Adipose tissue (tissue), 3 donors: ENCODE results near the gene CPED1. TPM values are rescaled to one million over a fixed set of nuclear protein-coding genes. Genes with fewer than 3 reads are reported as not detected.
"Not testable (repeated sequence)": the region's sequence is repeated elsewhere in the genome, so short reads cannot be mapped to it uniquely, and the experiment has no call there.

Experiments used
- H3K27ac ChIP-seq: one replicate; pipeline ENCODE4 v1.5.1; 2013; ENCODE audit warnings: low read depth, low read length
- WGBS, 3 donors: extraction: QIAGEN DNeasy Blood & Tissue Kit; methylation state at CpG; one replicate each; pipeline ENCODE4 v1.1.7; 2013; 5-methylcytosine and 5-hydroxymethylcytosine counted together
- polyA plus RNA-seq, 3 donors: library from polyadenylated mRNA; stranded (reverse); fragments of 200-250 nt; gene quantifications; one replicate each; pipeline ENCODE4 v1.2.3, GENCODE V29; 2013
- donor health status: healthy with polysubstance abuse.
- donor health status: Bipolar disorder and iron deficiency.
- donor health status: healthy.

The CPED1 gene
- polyA plus RNA-seq, 3 donors: 0.92 to 15.1 (median 13.9) TPM

- not testable (repeated sequence) for H3K27ac ChIP-seq
- 74 to 96% (median 91%) methylated on average over 5 of the region's 5 CpGs for WGBS, 3 donors
These were observed 86.9 kb downstream of the CPED1 start for GRCh38 chr7:121075424-121075841.

GRCh38 chr7:121075952-121076349 lies 87.4 kb downstream of the CPED1 start:
- H3K27ac ChIP-seq: no peak overlapping the region
- 83 to 94% (median 93%) methylated on average over 3 of the region's 3 CpGs for WGBS, 3 donors

GRCh38 chr7:121076350-121077164 lies 88.0 kb downstream of the CPED1 start:
- WGBS, 3 donors: 72 to 83% (median 78%) methylated on average over 3 of the region's 3 CpGs
- H3K27ac ChIP-seq: no peak overlapping the region

DNA sequence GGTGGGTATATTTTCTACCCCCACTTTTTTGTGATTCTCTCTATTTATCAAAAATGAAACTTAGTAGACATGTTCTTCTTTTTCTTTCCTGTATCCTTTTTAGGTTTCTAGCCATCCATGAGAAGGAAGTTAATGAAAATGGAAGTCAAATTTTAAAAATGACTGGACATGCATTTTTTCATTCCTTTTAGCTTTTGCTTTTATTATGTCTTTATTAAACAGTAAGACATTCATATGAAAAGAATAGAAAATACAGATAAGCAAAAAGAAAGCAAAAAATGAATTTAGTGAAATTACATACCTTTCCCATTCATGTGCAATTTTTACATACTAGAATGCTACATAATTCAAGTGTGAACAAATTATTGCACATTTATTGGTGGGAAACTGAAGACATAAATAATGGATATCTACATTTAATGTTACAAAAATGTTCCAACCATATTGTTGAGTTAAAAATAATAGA lies 88.7 kb downstream of the CPED1 start:
- no peak overlapping the region for H3K27ac ChIP-seq

GRCh38 chr7:121078701-121079227 lies 90.3 kb downstream of the CPED1 start:
- 96 to 98% (median 96%) methylated on average over 2 of the region's 2 CpGs for WGBS, 3 donors
- no peak overlapping the region for H3K27ac ChIP-seq

GRCh38 chr7:121079425-121080169 lies 91.1 kb downstream of the CPED1 start:
- no peak overlapping the region for H3K27ac ChIP-seq
- WGBS, 3 donors: 66 to 92% (median 87%) methylated on average over 5 of the region's 5 CpGs

DNA sequence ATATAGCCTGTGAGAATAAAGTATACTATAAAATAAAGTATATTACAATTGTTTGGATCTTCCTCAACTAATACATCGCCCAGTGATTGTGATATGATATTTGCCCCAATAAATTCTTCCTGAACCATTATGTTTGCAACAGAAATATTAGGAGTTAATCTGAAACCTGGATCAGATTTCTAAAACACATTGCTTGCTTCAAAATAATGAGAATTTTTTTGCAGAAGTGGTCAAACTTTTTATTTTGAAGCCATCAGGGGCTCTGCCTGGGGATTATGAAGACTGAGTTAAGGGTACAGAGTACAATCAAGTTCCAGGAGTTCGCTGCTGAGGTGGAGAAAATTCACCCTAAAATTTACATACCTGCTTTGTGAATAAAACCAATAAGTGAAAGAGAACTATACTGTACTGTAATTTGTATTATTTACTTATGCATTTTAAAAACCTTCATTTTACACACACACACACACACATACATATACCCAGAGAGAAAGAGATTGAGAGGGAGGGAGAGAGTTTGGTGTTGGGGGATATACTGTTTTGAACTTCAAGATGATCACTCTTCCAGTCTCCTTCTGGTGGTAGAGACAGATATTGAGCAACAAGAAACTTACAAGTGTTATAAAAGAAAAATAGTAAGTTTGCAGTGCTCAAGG lies 91.9 kb downstream of the CPED1 start:
- WGBS, 3 donors: 91 to 97% (median 94%) methylated on average over 2 of the region's 2 CpGs
- no peak overlapping the region for H3K27ac ChIP-seq

DNA sequence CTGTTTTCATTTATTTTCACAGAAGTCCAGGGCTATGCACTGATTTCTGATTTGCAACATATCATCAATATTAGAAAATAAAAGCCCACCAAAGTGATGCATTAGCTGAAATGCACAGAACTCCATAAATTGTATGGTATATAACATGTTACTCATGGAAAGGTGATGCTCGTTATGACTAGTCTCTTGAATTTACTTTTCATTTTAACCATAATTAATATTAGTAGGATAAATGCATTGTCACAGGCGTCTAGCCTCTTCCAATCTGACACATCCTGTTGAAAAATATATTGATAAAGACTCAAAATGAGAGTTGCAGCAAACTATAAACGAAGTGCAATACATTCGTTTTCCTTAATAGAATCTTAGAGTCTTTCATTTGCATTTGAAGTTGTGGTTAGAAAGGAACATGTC lies 92.4 kb downstream of the CPED1 start:
- 62 to 76% (median 69%) methylated on average over 4 of the region's 4 CpGs for WGBS, 3 donors
- H3K27ac ChIP-seq: no peak overlapping the region

DNA sequence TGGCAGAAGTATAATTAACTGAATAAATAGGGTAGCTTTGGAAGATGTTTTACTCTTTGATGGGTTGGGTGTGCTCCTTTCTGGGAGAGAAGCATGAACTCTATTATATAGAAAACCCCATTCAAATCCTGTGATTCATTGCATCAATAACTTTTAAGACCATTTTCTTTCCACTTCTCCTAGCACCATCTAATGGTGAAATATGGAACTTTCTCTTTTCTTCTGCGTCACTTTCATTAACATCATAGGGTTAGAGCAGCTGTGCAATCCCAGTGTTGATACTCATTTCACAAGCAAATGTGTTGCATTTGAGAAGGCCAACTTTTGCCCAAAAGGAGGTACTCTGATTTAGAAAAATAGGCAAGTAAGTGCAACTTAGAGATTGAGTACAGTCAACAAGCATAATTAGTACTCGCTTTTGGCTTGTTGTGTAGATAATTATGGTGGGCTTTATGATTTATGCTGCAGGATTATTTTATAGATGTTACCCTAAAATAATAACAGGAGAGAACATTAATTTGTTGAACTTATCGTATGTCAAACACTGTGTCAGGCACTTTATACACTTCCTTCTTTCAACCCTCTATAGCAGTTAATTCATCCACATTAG lies 92.9 kb downstream of the CPED1 start:
- 45 to 50% (median 47%) methylated on average over 3 of the region's 3 CpGs for WGBS, 3 donors

GRCh38 chr7:121082400-121083101 lies 94.0 kb downstream of the CPED1 start:
- H3K27ac ChIP-seq: no peak overlapping the region

More for the DNA sequence above, 92.9 kb downstream of the CPED1 start:
- H3K27ac ChIP-seq: no peak overlapping the region

GRCh38 chr7:121083138-121083789 lies 94.8 kb downstream of the CPED1 start:
- H3K27ac ChIP-seq: no peak overlapping the region
- 63 to 94% (median 90%) methylated on average over 4 of the region's 4 CpGs for WGBS, 3 donors

DNA sequence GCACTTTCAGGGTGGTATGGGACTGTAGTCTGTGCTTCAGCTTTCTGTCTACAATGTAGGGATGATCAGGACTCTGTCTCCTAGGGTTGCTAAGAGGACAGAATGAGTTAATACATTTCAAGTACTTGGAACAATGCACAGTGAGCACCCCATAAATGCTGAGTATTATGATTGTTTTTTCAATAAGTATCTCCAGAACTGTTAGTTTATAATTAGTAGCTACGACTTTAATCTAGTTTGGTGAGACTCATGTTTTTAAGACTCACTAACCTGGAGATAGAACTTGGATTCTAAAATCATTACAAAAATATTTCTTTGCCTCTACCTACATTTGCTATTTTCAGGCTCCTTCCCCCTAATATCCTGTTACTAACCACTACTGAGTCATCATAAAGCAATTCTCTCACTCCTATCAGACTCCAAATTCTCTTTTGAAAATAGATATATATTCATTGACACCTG lies 95.3 kb downstream of the CPED1 start:
- 80 to 91% (median 87%) methylated on average over 1 of the region's 1 CpG for WGBS, 3 donors
- H3K27ac ChIP-seq: no peak overlapping the region

- H3K27ac ChIP-seq: no peak overlapping the region
- WGBS, 3 donors: 16 to 67% (median 44%) methylated on average over 2 of the region's 2 CpGs
These were observed 95.7 kb downstream of the CPED1 start for GRCh38 chr7:121084256-121084655.

DNA sequence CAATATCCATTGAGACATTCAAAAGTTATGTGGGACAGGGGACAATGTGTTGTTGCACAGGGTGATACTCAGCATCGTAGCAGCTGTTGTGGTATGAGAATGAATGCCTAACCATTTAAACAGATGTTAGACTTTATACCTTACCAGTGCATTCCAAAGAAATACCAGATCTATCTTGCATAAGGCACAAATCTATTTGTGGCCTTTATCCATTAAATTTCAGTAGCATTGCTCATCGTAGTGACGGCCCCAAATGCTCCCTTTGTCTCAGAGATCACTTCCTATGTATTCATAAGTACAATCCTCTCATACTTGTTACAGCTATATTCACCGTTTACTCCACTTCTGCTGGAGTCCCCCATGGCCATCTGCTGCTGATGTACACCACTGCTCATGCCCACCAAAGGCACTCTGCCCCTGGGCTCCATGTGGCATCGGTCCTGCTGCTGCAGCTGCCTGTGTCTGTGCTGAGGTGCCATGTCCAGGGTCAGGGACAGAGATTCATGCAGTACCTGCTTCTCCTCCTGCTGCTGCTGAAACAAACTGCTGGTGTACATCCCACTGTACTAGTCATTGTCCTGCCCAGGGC lies 96.3 kb downstream of the CPED1 start:
- no peak overlapping the region for H3K27ac ChIP-seq
- WGBS, 3 donors: 72 to 83% (median 74%) methylated on average over 5 of the region's 5 CpGs

DNA sequence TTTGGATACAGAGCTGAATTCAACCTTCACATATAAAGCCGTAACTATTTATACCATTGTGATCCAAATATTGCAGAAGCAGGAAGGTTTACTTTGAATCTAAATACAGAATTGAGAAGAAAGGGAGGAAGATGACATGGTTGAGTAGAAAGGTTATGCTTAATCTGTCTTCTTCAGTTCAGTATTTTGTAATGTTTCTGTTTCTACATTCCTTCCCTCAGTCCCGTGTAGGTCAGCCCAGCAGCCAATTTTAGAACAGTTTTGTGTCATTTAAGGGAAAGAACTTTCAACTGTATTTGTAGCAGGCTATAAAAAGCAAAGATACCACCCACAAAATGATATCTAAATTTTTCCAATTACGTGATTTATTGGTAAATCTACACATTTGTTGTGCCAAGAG lies 97.4 kb downstream of the CPED1 start:
- no peak overlapping the region for H3K27ac ChIP-seq
- 48 to 56% (median 50%) methylated on average over 3 of the region's 3 CpGs for WGBS, 3 donors

GRCh38 chr7:121088870-121089269 lies 100.4 kb downstream of the CPED1 start:
- no peak overlapping the region for H3K27ac ChIP-seq

DNA sequence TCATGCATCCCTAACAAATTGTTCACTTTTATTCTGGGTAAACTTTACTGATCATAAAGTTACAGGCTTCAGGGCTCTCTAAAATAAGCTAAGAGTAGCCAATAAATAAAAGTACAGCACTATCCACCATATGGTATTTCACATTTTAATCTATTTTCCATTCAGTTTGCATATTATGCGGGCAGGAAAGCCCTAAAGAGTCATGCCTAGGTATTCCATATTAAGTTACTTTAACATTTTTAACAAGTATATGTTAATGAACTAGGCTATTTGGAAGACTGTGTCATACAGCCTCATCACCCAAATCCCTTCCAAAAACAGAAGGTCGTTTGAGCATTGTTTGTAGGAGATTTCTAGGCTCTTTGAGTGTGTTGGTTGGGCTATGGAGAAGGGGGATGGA lies 106.3 kb downstream of the CPED1 start:
- 42 to 80% (median 58%) methylated on average over 2 of the region's 2 CpGs for WGBS, 3 donors
- no peak overlapping the region for H3K27ac ChIP-seq
